PC-3 (cell line): ENCODE data around the gene MISFA. TPM values are rescaled to one million over a fixed set of nuclear protein-coding genes. Genes with fewer than 3 reads are reported as not detected.

Experiments used
- ATAC-seq: fragments of 200-7000 bp; cut with Tn5 transposase; 2 replicates; pipeline ENCODE4 v1.9.1; 2020; ENCODE audit warnings: mild to moderate bottlenecking, moderate library complexity
- BruUV-seq: library from RNA; stranded (reverse); fragments of 400-500 nt; replicated peaks from 2 replicates; lab custom pipeline; 2021; lab: Mats Ljungman, UMichigan
- CTCF ChIA-PET: fragments of 300-600 bp; sonication (Branson Sonifier 250); formaldehyde crosslinking; loops from one replicate; lab custom pipeline; 2022; ENCODE audit warnings: antibody characterized with exemption; lab: Charles Lee
- POLR2A ChIA-PET: fragments of 300-600 bp; sonication (Branson Sonifier 250); formaldehyde crosslinking; loops from one replicate; lab custom pipeline; 2022; ENCODE audit warnings: antibody characterized with exemption; ENCODE audit not compliant: unreplicated experiment; lab: Charles Lee
- DNase-seq: peaks from one replicate; pipeline ENCODE4 v3.0.0-alpha.2; 2015
- H2AFZ ChIP-seq: fragments of 300-600 bp; sonication (generic); 2 replicates; pipeline ENCODE4 v1.6.0; 2016; ENCODE audit warnings: antibody characterized with exemption, low read length
- H3F3A ChIP-seq: fragments of 300-600 bp; sonication (generic); one replicate; pipeline ENCODE4 v1.6.0; 2017; ENCODE audit warnings: antibody characterized with exemption, low read length, control low read depth, mild to moderate bottlenecking; ENCODE audit not compliant: unreplicated experiment
- H3K27ac ChIP-seq: fragments of 300-600 bp; sonication (generic); 2 replicates; pipeline ENCODE4 v1.5.1; 2016; ENCODE audit warnings: mild to moderate bottlenecking, low read length
- H3K27me3 ChIP-seq: fragments of 300-600 bp; sonication (generic); 2 replicates; pipeline ENCODE4 v1.6.1; 2016; ENCODE audit warnings: low read length, mixed read lengths
- H3K36me3 ChIP-seq: fragments of 300-600 bp; sonication (generic); 2 replicates; pipeline ENCODE4 v1.6.1; 2016; ENCODE audit warnings: low read depth, mixed run types, low read length, mixed read lengths
- H3K4me1 ChIP-seq: fragments of 300-600 bp; sonication (generic); 2 replicates; pipeline ENCODE4 v1.5.1; 2016; ENCODE audit warnings: low read length; ENCODE audit not compliant: insufficient read depth
- H3K4me2 ChIP-seq: fragments of 300-600 bp; sonication (generic); 2 replicates; pipeline ENCODE4 v1.6.0; 2016; ENCODE audit warnings: low read length
- H3K4me3 ChIP-seq: fragments of 300-600 bp; sonication (generic); 2 replicates; pipeline ENCODE4 v1.5.1; 2016; ENCODE audit warnings: mild to moderate bottlenecking, low read length, mixed read lengths
- H3K79me2 ChIP-seq: fragments of 300-600 bp; sonication (generic); 2 replicates; pipeline ENCODE4 v1.6.1; 2017; ENCODE audit warnings: low read length, mixed read lengths
- H3K9ac ChIP-seq: fragments of 300-600 bp; sonication (generic); 2 replicates; pipeline ENCODE4 v1.6.0; 2016; ENCODE audit warnings: mild to moderate bottlenecking, low read length
- H3K9me2 ChIP-seq: fragments of 300-600 bp; sonication (generic); replicated peaks from 2 replicates; pipeline ENCODE4 v1.6.1; 2016; ENCODE audit warnings: mixed run types, low read length, mixed read lengths
- H3K9me3 ChIP-seq: fragments of 300-600 bp; sonication (generic); 2 replicates; pipeline ENCODE4 v1.6.1; 2016; ENCODE audit warnings: low read length, mixed read lengths
- H4K20me1 ChIP-seq: fragments of 300-600 bp; sonication (generic); 2 replicates; pipeline ENCODE4 v1.6.1; 2016; ENCODE audit warnings: low read length, mixed read lengths
- EZH2 ChIP-seq: fragments of 300-600 bp; sonication (generic); IDR thresholded peaks from one replicate; pipeline ENCODE4 v1.6.1; 2017; ENCODE audit warnings: antibody characterized with exemption, mild to moderate bottlenecking, low read length; ENCODE audit not compliant: unreplicated experiment
- EZH2phosphoT487 ChIP-seq: fragments of 300-600 bp; sonication (generic); IDR thresholded peaks from 2 replicates; pipeline ENCODE4 v1.6.1; 2018; ENCODE audit warnings: mild to moderate bottlenecking, antibody characterized with exemption, low read length, borderline replicate concordance
- intact Hi-C: fragments of 100-400 bp; cut with micrococcal nuclease; formaldehyde crosslinking; loops from 2 replicates; pipeline ENCODE4 v1.9.0; 2023
- total RNA-seq: library from RNA; depleted of rRNA; stranded (reverse); fragments of >200 nt; gene quantifications from 2 replicates; pipeline ENCODE4 v1.2.3, GENCODE V29; 2014
- TF ChIP-seq, protein P1 (sequence below): fragments of 300-600 bp; sonication (generic); conservative IDR thresholded peaks from 2 replicates; pipeline ENCODE4 v1.5.1; 2017; ENCODE audit warnings: antibody characterized with exemption, low read depth, mild to moderate bottlenecking, low read length

MISFA gene
- total RNA-seq, 1 experiment from 2014 or later: 0.36 TPM

- H2AFZ ChIP-seq: no peak overlapping the region
- intact Hi-C loops: loop anchor here (5.0 kb wide), 1 partner anchor 76 kb away; no protein-coding TSS in a partner anchor
- peaks cover 20% of the 10 kb centered on the region for H4K20me1 ChIP-seq
- peaks cover 75% of the 10 kb centered on the region for H3K79me2 ChIP-seq
- CTCF ChIA-PET: no interaction called here
- ATAC-seq (peak; percentile 72), DNase-seq (no peak)
- no peaks in the 10 kb centered on the region for H3K27me3 ChIP-seq
- no TSS peak for BruUV-seq
- peaks cover 4% of the 10 kb centered on the region; the same call in 1 of the 2 replicates for H3K4me1 ChIP-seq
- H3K27ac ChIP-seq: peak overlapping the region; percentile 20; the same call in 1 of the 2 replicates
- TF ChIP-seq, protein P1, sequence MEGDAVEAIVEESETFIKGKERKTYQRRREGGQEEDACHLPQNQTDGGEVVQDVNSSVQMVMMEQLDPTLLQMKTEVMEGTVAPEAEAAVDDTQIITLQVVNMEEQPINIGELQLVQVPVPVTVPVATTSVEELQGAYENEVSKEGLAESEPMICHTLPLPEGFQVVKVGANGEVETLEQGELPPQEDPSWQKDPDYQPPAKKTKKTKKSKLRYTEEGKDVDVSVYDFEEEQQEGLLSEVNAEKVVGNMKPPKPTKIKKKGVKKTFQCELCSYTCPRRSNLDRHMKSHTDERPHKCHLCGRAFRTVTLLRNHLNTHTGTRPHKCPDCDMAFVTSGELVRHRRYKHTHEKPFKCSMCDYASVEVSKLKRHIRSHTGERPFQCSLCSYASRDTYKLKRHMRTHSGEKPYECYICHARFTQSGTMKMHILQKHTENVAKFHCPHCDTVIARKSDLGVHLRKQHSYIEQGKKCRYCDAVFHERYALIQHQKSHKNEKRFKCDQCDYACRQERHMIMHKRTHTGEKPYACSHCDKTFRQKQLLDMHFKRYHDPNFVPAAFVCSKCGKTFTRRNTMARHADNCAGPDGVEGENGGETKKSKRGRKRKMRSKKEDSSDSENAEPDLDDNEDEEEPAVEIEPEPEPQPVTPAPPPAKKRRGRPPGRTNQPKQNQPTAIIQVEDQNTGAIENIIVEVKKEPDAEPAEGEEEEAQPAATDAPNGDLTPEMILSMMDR: no peak
- TF ChIP-seq EZH2phosphoT487 (no peak), EZH2 (no peak)
- no peaks in the 10 kb centered on the region for H3K9me3 ChIP-seq
- no peaks in the 10 kb centered on the region for H3F3A ChIP-seq
- no peak overlapping the region for H3K9ac ChIP-seq
- peaks cover 18% of the 10 kb centered on the region for H3K36me3 ChIP-seq
- POLR2A ChIA-PET: interaction anchor here (0.6 kb wide), 1 partner anchor 234 kb away, joined by 6 read pairs; no protein-coding TSS in a partner anchor
- H3K4me2 ChIP-seq: 0 out of 2 replicates have a peak overlapping the region, but pooled peaks have one; percentile 14
- no peaks in the 10 kb centered on the region for H3K9me2 ChIP-seq
- H3K4me3 ChIP-seq: no peak overlapping the region
These were observed 18.9 kb downstream of the MISFA start for GRCh38 chr11:18618342-18619025.

DNA sequence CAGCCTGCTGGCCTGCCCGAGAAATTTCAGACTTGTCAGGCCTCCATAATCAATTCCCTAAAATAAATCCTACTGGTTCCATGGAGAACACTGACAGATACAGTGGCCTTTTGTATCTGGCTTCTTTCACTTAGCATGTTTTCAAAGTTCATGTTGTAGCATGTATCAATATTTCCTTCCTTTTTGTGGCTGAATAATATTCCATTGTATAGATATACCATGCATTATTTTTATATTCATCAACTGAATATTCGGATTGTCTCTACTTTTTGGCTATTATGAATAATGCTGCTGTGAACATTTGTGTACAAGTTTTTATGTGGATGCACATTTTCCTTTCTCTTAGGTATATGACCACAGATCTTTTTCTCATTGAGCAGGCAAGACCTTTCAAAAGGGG, 24.1 kb downstream of the MISFA start:
- Histone ChIP-seq H3K4me1 (0 out of 2 replicates have a peak, but pooled peaks cover under 1% of the 10 kb centered on the region), H3K27me3 (no peaks in the 10 kb centered on the region), H3K9me2 (no peaks in the 10 kb centered on the region), H3K9me3 (no peaks in the 10 kb centered on the region), H2AFZ (no peak overlapping the region), H3K36me3 (no peaks in the 10 kb centered on the region), H3K27ac (no peak overlapping the region), H3K4me3 (no peak overlapping the region), H3K4me2 (no peak overlapping the region), H4K20me1 (peaks cover 19% of the 10 kb centered on the region; the same call in 1 of the 2 replicates), H3F3A (no peaks in the 10 kb centered on the region), H3K79me2 (peaks cover 96% of the 10 kb centered on the region), H3K9ac (no peak overlapping the region)
- intact Hi-C loops: no loop called here
- no peak for DNase-seq
- no TSS peak for BruUV-seq
- no peak for ATAC-seq
- ChIA-PET POLR2A (no interaction called here), CTCF (no interaction called here)
- TF ChIP-seq, protein P1: no peak
- no peak for TF ChIP-seq EZH2phosphoT487
- no peak for TF ChIP-seq EZH2

DNA sequence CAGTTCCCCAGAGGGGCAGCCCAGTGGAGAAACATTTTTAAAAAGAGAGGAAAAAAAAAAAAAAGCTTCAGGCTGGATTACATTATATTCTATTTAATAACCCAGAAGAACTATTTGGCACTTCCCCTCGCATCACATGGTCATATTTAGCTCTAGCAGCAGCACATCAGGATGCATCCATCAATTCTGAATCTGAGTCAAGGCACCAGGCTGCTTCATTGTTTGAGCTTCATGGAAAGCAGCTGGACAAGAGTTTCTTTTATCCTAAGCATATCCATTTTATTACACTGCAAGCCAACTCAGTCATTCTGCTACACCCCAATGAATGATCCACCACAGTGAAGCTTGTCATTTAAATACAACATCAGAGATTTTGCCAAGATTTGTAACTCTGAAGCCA, 24.6 kb downstream of the MISFA start:
- CTCF ChIA-PET: no interaction called here
- H2AFZ ChIP-seq: no peak overlapping the region
- POLR2A ChIA-PET: no interaction called here
- H3K79me2 ChIP-seq: peaks cover 96% of the 10 kb centered on the region
- TF ChIP-seq EZH2phosphoT487 (no peak), EZH2 (no peak)
- TF ChIP-seq, protein P1: no peak
- ATAC-seq (no peak), DNase-seq (no peak)
- H3K27me3 ChIP-seq: no peaks in the 10 kb centered on the region
- H3K4me1 ChIP-seq: no peaks in the 10 kb centered on the region
- no TSS peak for BruUV-seq
- no peaks in the 10 kb centered on the region for H3F3A ChIP-seq
- H3K4me2 ChIP-seq: no peak overlapping the region
- H3K36me3 ChIP-seq: no peaks in the 10 kb centered on the region
- H3K27ac ChIP-seq: no peak overlapping the region
- no peaks in the 10 kb centered on the region for H3K9me2 ChIP-seq
- intact Hi-C loops: no loop called here
- H3K9me3 ChIP-seq: no peaks in the 10 kb centered on the region
- peaks cover 22% of the 10 kb centered on the region; the same call in 1 of the 2 replicates for H4K20me1 ChIP-seq
- no peak overlapping the region for H3K4me3 ChIP-seq
- H3K9ac ChIP-seq: no peak overlapping the region
